ENCODE results near the gene ACOXL.

ACOXL gene

DNA sequence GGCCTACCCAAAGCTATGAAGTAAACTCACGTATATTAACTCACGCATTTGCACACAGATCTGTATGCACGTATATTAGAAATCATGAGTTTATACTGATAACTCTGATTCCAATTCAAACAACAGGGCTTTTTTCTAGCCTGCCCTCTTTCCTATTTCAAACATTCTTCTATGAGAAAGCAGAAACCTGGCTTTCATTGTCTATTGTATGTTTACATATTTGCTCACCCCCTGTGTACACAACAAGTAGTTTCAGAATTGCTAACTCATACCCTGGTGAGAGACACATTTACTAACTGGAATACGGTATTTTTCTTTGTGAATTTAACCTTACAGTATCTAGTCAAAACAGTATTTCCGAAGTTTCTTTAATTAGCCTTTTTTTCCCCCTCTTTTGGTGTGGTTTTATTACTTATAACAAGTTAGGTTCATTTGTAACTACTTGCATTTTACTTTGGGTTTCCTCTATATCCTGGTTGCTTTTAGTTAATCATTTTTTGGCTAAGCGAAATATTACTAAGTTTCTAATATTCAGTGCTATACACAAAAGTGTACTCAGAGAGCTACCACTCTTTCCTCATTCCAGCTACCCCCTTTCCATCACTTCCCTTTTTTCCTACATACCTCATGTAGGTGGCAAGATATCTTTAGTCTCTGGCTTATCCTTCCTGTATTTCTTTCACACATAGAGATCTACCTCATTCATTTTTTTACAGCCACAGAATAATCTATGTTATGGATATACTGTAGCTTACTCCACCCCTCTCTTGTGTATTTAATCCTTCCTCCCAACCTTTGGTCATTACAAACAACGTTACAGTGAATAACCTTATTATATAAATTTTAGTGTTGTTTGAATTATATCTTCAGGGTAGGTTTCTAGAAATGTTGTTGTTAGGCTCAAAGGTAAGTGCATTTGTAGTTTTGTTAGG, 275.6 kb downstream of the ACOXL start:
- Histone ChIP-seq H3K4me3 (replicated peaks; ENCODE audit: low read depth, low read length) (no peak overlapping the region), H3K36me3 (ENCODE audit: control insufficient read depth, insufficient read depth, low read length) (no peaks in the 10 kb centered on the region), H3K27me3 (replicated peaks; ENCODE audit: control insufficient read depth, insufficient read depth, low read length) (no peaks in the 10 kb centered on the region)
- no peak for DNase-seq (ENCODE audit: extremely low read depth, insufficient read length)
- TF ChIP-seq, protein P1, sequence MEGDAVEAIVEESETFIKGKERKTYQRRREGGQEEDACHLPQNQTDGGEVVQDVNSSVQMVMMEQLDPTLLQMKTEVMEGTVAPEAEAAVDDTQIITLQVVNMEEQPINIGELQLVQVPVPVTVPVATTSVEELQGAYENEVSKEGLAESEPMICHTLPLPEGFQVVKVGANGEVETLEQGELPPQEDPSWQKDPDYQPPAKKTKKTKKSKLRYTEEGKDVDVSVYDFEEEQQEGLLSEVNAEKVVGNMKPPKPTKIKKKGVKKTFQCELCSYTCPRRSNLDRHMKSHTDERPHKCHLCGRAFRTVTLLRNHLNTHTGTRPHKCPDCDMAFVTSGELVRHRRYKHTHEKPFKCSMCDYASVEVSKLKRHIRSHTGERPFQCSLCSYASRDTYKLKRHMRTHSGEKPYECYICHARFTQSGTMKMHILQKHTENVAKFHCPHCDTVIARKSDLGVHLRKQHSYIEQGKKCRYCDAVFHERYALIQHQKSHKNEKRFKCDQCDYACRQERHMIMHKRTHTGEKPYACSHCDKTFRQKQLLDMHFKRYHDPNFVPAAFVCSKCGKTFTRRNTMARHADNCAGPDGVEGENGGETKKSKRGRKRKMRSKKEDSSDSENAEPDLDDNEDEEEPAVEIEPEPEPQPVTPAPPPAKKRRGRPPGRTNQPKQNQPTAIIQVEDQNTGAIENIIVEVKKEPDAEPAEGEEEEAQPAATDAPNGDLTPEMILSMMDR (IDR thresholded peaks at IDR 0.05; ENCODE audit: insufficient read depth, low read length, poor library complexity, severe bottlenecking) = no peak

- Histone ChIP-seq H3K4me3 (replicated peaks; ENCODE audit: low read depth, low read length) (no peak overlapping the region), H3K27me3 (replicated peaks; ENCODE audit: control insufficient read depth, insufficient read depth, low read length) (no peaks in the 10 kb centered on the region), H3K36me3 (ENCODE audit: control insufficient read depth, insufficient read depth, low read length) (no peaks in the 10 kb centered on the region)
- DNase-seq (ENCODE audit: extremely low read depth, insufficient read length) = no peak
- TF ChIP-seq, protein P1 (IDR thresholded peaks at IDR 0.05; ENCODE audit: insufficient read depth, low read length, poor library complexity, severe bottlenecking) = no peak
Observed at GRCh38 chr2:111011218-111011617, 278.8 kb downstream of the ACOXL start.

- TF ChIP-seq, protein P1 (IDR thresholded peaks at IDR 0.05; ENCODE audit: insufficient read depth, low read length, poor library complexity, severe bottlenecking) = no peak
- no peak overlapping the region for H3K4me3 ChIP-seq (replicated peaks; ENCODE audit: low read depth, low read length)
- no peaks in the 10 kb centered on the region for H3K27me3 ChIP-seq (replicated peaks; ENCODE audit: control insufficient read depth, insufficient read depth, low read length)
- DNase-seq (ENCODE audit: extremely low read depth, insufficient read length) = no peak
- no peaks in the 10 kb centered on the region for H3K36me3 ChIP-seq (ENCODE audit: control insufficient read depth, insufficient read depth, low read length)
Observed at GRCh38 chr2:111015283-111015995, 283.1 kb downstream of the ACOXL start.

DNA sequence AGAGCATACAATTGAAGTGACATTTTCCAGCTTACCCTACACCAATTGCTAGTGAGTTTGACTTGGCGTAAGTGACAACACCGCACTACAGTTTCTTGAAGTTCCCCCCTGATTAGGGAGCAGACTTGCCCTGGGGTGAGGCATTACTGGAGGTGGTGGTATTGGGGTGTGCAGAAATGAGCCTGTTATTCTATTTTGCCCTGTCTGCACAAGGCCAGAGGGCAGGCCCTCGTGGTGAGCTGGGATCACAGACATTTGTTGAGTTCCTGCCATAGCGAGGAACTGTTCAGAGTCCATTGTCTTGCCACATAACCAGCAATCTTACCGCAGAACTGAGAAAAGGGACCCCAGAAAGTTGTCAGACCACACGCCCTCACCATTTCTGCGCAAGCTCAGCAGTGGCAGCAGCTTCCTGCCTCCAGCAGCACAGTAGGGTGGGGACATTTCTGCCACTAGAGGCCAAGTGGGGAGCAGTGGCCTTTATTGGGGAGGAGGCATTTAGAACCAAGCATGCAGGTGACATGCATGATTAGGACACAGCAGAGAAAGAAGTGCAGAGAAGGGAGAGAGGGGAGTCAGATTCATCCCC, 284.8 kb downstream of the ACOXL start:
- TF ChIP-seq, protein P1 (IDR thresholded peaks at IDR 0.05; ENCODE audit: insufficient read depth, low read length, poor library complexity, severe bottlenecking) = no peak
- Histone ChIP-seq H3K4me3 (replicated peaks; ENCODE audit: low read depth, low read length) (no peak overlapping the region), H3K27me3 (replicated peaks; ENCODE audit: control insufficient read depth, insufficient read depth, low read length) (no peaks in the 10 kb centered on the region), H3K36me3 (ENCODE audit: control insufficient read depth, insufficient read depth, low read length) (no peaks in the 10 kb centered on the region)
- DNase-seq (ENCODE audit: extremely low read depth, insufficient read length) = no peak

- DNase-seq (ENCODE audit: extremely low read depth, insufficient read length) = no peak
- Histone ChIP-seq H3K27me3 (replicated peaks; ENCODE audit: control insufficient read depth, insufficient read depth, low read length) (no peaks in the 10 kb centered on the region), H3K4me3 (replicated peaks; ENCODE audit: low read depth, low read length) (no peak overlapping the region), H3K36me3 (ENCODE audit: control insufficient read depth, insufficient read depth, low read length) (no peaks in the 10 kb centered on the region)
- TF ChIP-seq, protein P1 (IDR thresholded peaks at IDR 0.05; ENCODE audit: insufficient read depth, low read length, poor library complexity, severe bottlenecking) = no peak
Observed at GRCh38 chr2:111017909-111018308, 285.5 kb downstream of the ACOXL start.

All from GM06990 (cell line).